ENCODE measurements around the gene HDAC4.

Gene HDAC4

GRCh38 chr2:239247401-239248245 is 153.2 kb downstream of the HDAC4 start:
- no peak for DNase-seq

- DNase-seq = no peak
Measured at GRCh38 chr2:239246723-239247122, 154.1 kb downstream of the HDAC4 start.

GRCh38 chr2:239245872-239246721 is 154.7 kb downstream of the HDAC4 start:
- DNase-seq = no peak

- DNase-seq = no peak
Measured at GRCh38 chr2:239245107-239245506, 155.7 kb downstream of the HDAC4 start.

GRCh38 chr2:239244625-239245024 is 156.2 kb downstream of the HDAC4 start:
- DNase-seq = no peak

GRCh38 chr2:239241431-239241960 is 159.3 kb downstream of the HDAC4 start:
- peak in 1 of 2 donors; percentile 30 for DNase-seq

- peak in 1 of 2 donors; percentile 34 for DNase-seq
Measured at GRCh38 chr2:239240414-239240881, 160.4 kb downstream of the HDAC4 start.

- no peak for DNase-seq
Measured at GRCh38 chr2:239239607-239240413, 161.0 kb downstream of the HDAC4 start.

- no peak for DNase-seq
Measured at GRCh38 chr2:239238839-239239606, 161.8 kb downstream of the HDAC4 start.

GRCh38 chr2:239238381-239238780 is 162.4 kb downstream of the HDAC4 start:
- DNase-seq = no peak

- no peak for DNase-seq
Measured at GRCh38 chr2:239236808-239237205, 164.0 kb downstream of the HDAC4 start.

- DNase-seq = no peak
Measured at GRCh38 chr2:239236043-239236807, 164.6 kb downstream of the HDAC4 start.

GRCh38 chr2:239235311-239235710 is 165.5 kb downstream of the HDAC4 start:
- no peak for DNase-seq

- peak; percentile 29 to 45 for DNase-seq
Measured at GRCh38 chr2:239234191-239235175, 166.3 kb downstream of the HDAC4 start.

GRCh38 chr2:239233576-239233975 is 167.2 kb downstream of the HDAC4 start:
- no peak for DNase-seq

- DNase-seq = no peak
Measured at GRCh38 chr2:239232195-239232578, 168.6 kb downstream of the HDAC4 start.

- peak in 1 of 2 donors; percentile 37 for DNase-seq
Measured at GRCh38 chr2:239231231-239232194, 169.3 kb downstream of the HDAC4 start.

GRCh38 chr2:239230318-239231052 is 170.3 kb downstream of the HDAC4 start:
- DNase-seq = peak; percentile 79 to 86
